Mucosa of descending colon (tissue), 3 donors: Measurements from ENCODE around the gene VPS8. TPM values are rescaled to one million over a fixed set of nuclear protein-coding genes. Genes with fewer than 3 reads are reported as not detected.
A peak's percentile ranks its signal among the peaks of the same experiment; 100 is the strongest.

Experiments
- ATAC-seq: fragments of 200-7000 bp; cut with Tn5 transposase; one replicate; pipeline ENCODE4 v1.9.1; 2020; ENCODE audit warnings: mild to moderate bottlenecking, moderate library complexity
- DNase-seq, 3 donors: peaks; one replicate each; pipeline ENCODE4 v3.0.0-alpha.2; 2020
- H3K36me3 ChIP-seq: fragments of 200-600 bp; one replicate; pipeline ENCODE4 v1.8.0; 2021; ENCODE audit warnings: low read depth, mild to moderate bottlenecking
- H3K4me1 ChIP-seq: fragments of 200-600 bp; one replicate; pipeline ENCODE4 v1.8.0; 2021; ENCODE audit warnings: low read depth, mild to moderate bottlenecking
- H3K4me3 ChIP-seq: fragments of 200-600 bp; one replicate; pipeline ENCODE4 v1.8.0; 2021; ENCODE audit warnings: mild to moderate bottlenecking
- H3K9me3 ChIP-seq: fragments of 200-600 bp; one replicate; pipeline ENCODE4 v1.8.0; 2021; ENCODE audit warnings: mild to moderate bottlenecking
- CTCF ChIP-seq: fragments of 200-600 bp; IDR thresholded peaks from one replicate; pipeline ENCODE4 v1.8.0; 2022; ENCODE audit warnings: antibody characterized with exemption, mild to moderate bottlenecking
- intact Hi-C, 2 donors: fragments of 100-400 bp; cut with DNase I in 1 of 2; cut with micrococcal nuclease in 1 of 2; formaldehyde crosslinking; loops; one replicate each; pipeline versions ENCODE4 v1.11.0 to v1.11.1; 2022; cut with DNase I, micrococcal nuclease
- total RNA-seq, 3 donors: library from RNA; stranded (reverse); fragmentation: NEBNext Ultra II Directional in 2 of 3; extraction: Animal tissue kit (Norgen Biotek cat#: 25700) in 2 of 3; gene quantifications; one replicate each; pipeline versions ENCODE4 v1.2.1 to v1.2.4, GENCODE V29; 2021 to 2023
- donor health status: DM: no; HTN: no; CAD: no; lungs with moderate emphysema.
- donor health status: DM: no; HTN: no; CAD: no.
- donor health status: DM: no; HTN: yes; CAD: no.

Gene VPS8
- total RNA-seq, 3 donors from 2014 or later: 57.6 to 92.6 (median 74.7) TPM

DNA sequence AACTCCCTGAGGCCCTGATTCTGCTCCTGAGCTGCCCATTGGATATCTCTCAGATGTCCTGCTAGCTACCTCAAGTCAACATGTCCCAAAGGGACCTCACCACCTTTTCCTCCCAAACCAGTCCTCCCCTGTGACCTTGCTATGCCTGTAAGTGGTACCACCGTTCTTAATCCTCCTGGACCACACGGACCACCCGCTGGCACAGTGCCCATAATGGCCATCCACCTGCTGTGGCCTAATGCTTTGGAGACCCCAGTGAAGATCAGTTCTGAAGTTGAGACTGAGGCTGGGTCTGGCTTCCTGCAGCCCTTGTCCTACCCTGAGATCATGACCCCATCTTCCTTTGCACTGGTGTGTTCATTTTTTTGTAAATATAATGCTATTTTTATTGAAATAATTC lies 15.0 kb upstream of the VPS8 start:
- Histone ChIP-seq H3K4me3 (no peak overlapping the region), H3K4me1 (peaks cover 14% of the 10 kb centered on the region), H3K9me3 (no peaks in the 10 kb centered on the region), H3K36me3 (no peaks in the 10 kb centered on the region)
- TF ChIP-seq CTCF: no peak
- intact Hi-C loops: no loop called here
- ATAC-seq (no peak), DNase-seq (no peak)

DNA sequence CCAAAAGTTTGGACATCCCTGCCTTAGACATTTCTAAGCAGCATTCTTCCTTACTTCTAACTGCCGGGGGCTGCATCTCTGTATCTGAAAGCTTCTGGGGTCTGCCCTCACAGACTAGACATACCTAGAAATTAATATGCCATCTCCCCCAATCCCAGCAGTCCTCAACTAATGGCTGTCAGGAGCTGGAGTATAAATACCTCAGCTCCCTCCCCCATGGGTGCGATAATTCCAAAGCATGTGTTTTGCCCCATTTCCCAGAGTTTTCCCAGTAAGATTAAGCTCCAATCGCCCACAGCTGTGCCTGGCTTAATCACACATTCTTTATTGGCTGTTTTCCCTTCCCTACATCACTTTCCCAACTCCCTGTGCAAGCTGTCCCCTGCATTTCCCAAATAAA lies 13.8 kb upstream of the VPS8 start:
- intact Hi-C loops: no loop called here

GRCh38 chr3:184800349-184800930 lies 11.5 kb upstream of the VPS8 start:
- DNase-seq: peak in 1 of 3 donors; percentile 70

More for the DNA sequence above, 13.8 kb upstream of the VPS8 start:
- H3K9me3 ChIP-seq: no peaks in the 10 kb centered on the region
- DNase-seq (no peak), ATAC-seq (no peak)
- H3K36me3 ChIP-seq: no peaks in the 10 kb centered on the region
- H3K4me1 ChIP-seq: peaks cover 14% of the 10 kb centered on the region
- no peak for TF ChIP-seq CTCF
- no peak overlapping the region for H3K4me3 ChIP-seq

GRCh38 chr3:184801241-184801785 lies 10.7 kb upstream of the VPS8 start:
- H3K4me3 ChIP-seq: no peak overlapping the region
- H3K4me1 ChIP-seq: peaks cover 20% of the 10 kb centered on the region
- no peaks in the 10 kb centered on the region for H3K36me3 ChIP-seq
- ATAC-seq (no peak), DNase-seq (no peak)
- no peak for TF ChIP-seq CTCF
- intact Hi-C loops: no loop called here
- no peaks in the 10 kb centered on the region for H3K9me3 ChIP-seq

More at GRCh38 chr3:184800349-184800930, 11.5 kb upstream of the VPS8 start:
- Histone ChIP-seq H3K9me3 (no peaks in the 10 kb centered on the region), H3K4me3 (no peak overlapping the region), H3K36me3 (no peaks in the 10 kb centered on the region), H3K4me1 (peaks cover 17% of the 10 kb centered on the region)
- no peak for TF ChIP-seq CTCF
- peak; percentile 86 for ATAC-seq
- intact Hi-C loops: no loop called here

DNA sequence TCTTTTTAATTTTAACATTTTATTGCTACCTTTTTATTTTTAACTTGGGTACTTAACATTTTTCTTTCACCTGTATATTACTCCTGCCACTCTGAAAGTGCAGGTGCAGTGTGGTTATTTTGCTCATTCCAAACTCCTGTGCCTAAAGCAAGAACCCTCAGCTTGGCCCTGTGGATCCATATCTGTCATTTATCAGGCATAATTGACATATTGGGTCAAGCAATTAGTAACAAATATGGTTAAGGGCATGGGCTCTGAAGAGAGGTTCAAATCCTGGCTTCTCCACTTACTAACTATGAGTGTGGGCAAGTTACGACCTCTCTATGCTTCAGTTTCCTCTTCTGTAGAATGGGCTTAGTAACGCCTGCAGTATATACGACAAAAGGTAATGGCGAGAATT lies 9.8 kb upstream of the VPS8 start:
- Histone ChIP-seq H3K36me3 (no peaks in the 10 kb centered on the region), H3K4me1 (peaks cover 20% of the 10 kb centered on the region), H3K4me3 (no peak overlapping the region), H3K9me3 (no peaks in the 10 kb centered on the region)
- ATAC-seq: no peak
- no peak for DNase-seq
- intact Hi-C loops: no loop called here
- no peak for TF ChIP-seq CTCF
